Ishikawa (cell line): ENCODE data around the gene CPNE2.

ENCODE experiments used
- CEBPB ChIP-seq: IDR thresholded peaks from 2 replicates; pipeline ENCODE4 v1.6.1; 2012
- CREB1 ChIP-seq: IDR thresholded peaks from 2 replicates; pipeline ENCODE4 v1.6.1; 2012; ENCODE audit warnings: low read depth
- EP300 ChIP-seq: IDR thresholded peaks from 2 replicates; pipeline ENCODE4 v1.6.1; 2012; ENCODE audit warnings: borderline replicate concordance
- MAX ChIP-seq: IDR thresholded peaks from 2 replicates; pipeline ENCODE4 v1.6.1; 2012
- RAD21 ChIP-seq: IDR thresholded peaks from 2 replicates; pipeline ENCODE4 v1.6.1; 2012; ENCODE audit warnings: low read depth
- REST ChIP-seq: IDR thresholded peaks from 2 replicates; pipeline ENCODE4 v1.6.1; 2012; ENCODE audit warnings: low read depth, mild to moderate bottlenecking
- TAF1 ChIP-seq: IDR thresholded peaks from 2 replicates; pipeline ENCODE4 v1.6.1; 2012; ENCODE audit warnings: low read depth, mild to moderate bottlenecking
- TCF12 ChIP-seq: IDR thresholded peaks from 2 replicates; pipeline ENCODE4 v1.6.1; 2012; ENCODE audit warnings: low read depth
- USF1 ChIP-seq: IDR thresholded peaks from 2 replicates; pipeline ENCODE4 v1.6.1; 2012
- YY1 ChIP-seq: IDR thresholded peaks from 2 replicates; pipeline ENCODE4 v1.6.1; 2012; ENCODE audit warnings: low read depth

- no peak for TF ChIP-seq EP300
- TF ChIP-seq YY1: no peak
- TF ChIP-seq MAX: no peak
- TF ChIP-seq CREB1: no peak
- no peak for TF ChIP-seq TAF1
- no peak for TF ChIP-seq REST
- no peak for TF ChIP-seq CEBPB
- no peak for TF ChIP-seq TCF12
- TF ChIP-seq RAD21: no peak
- TF ChIP-seq USF1: no peak
Observed at GRCh38 chr16:57100445-57100844, 8.1 kb downstream of the CPNE2 start.
